ENCODE data around the gene BSDC1.

- TF ChIP-seq CTCF (IDR thresholded peaks at IDR 0.05 in 8 of 11, conservative IDR thresholded peaks at IDR 0.05 in 3 of 11) (no peak), POLR2AphosphoS5 (IDR thresholded peaks at IDR 0.05) (no peak)
These were observed 11.6 kb upstream of the BSDC1 start for GRCh38 chr1:32405672-32406467.
